Right lobe of liver (tissue), 4 donors: Measurements from ENCODE around the gene NPAT.

Experiments
- POLR2A ChIP-seq: fragments of 450-650 bp; IDR thresholded peaks from one replicate; pipeline ENCODE4 v1.6.1; 2017; ENCODE audit warnings: antibody characterized with exemption, mild to moderate bottlenecking
- TF ChIP-seq, protein P1 (sequence below), 4 donors: fragments of 200-600 bp in 3 of 4; fragments of 450-650 bp in 1 of 4; IDR thresholded peaks; one replicate each; pipeline versions ENCODE4 v1.5.1 to v1.8.0; 2016 to 2022; ENCODE audit warnings: antibody characterized with exemption in 4 of 4, mild to moderate bottlenecking in 2 of 4
- donor health status: DM: no; HTN: no; CAD: no.
- donor health status: DM: no; HTN: no; CAD: no.
- donor health status: DM: no; HTN: yes; CAD: no.

DNA sequence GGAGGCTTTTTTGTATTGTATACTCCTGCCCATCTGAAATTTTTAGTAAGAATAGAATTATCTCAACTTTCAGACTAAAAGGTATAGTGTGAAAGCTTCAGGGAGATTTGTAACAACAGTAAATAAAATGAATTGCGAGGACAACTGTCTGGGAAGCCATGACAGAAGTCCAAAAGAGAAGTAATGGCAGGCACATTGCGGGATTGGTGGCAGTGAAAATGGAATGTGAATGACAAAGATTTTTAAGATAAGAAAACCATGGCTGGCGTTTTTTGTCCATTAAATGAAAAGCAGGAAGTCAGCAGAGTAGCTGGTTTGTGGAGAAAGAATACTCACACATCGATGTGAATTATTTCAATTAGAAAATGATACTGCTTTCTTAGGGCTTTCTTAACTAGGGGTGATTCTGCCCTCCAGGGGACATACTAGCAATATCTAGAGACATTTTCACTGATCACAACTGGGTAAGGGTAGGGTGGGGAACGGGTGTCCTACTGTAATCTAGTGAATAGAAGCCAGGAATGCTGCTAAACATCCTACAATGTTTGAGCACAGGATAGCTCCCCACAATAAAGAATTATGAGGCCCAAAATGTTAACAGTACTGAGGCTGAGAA is 1.6 kb downstream of the NPAT start:
- no peak for TF ChIP-seq POLR2A
- TF ChIP-seq, protein P1, sequence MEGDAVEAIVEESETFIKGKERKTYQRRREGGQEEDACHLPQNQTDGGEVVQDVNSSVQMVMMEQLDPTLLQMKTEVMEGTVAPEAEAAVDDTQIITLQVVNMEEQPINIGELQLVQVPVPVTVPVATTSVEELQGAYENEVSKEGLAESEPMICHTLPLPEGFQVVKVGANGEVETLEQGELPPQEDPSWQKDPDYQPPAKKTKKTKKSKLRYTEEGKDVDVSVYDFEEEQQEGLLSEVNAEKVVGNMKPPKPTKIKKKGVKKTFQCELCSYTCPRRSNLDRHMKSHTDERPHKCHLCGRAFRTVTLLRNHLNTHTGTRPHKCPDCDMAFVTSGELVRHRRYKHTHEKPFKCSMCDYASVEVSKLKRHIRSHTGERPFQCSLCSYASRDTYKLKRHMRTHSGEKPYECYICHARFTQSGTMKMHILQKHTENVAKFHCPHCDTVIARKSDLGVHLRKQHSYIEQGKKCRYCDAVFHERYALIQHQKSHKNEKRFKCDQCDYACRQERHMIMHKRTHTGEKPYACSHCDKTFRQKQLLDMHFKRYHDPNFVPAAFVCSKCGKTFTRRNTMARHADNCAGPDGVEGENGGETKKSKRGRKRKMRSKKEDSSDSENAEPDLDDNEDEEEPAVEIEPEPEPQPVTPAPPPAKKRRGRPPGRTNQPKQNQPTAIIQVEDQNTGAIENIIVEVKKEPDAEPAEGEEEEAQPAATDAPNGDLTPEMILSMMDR (IDR thresholded peaks at IDR 0.05) = no peak
